ENCODE measurements around the gene PRKAG2. TPM values are rescaled to one million over a fixed set of nuclear protein-coding genes. Genes with fewer than 3 reads are reported as not detected.

PRKAG2 gene
- total RNA-seq, 4 donors from 2014 or later = 38.8 to 94.4 (median 73.2) TPM

- H3K36me3 ChIP-seq = no peaks in the 10 kb centered on the region
- no peak overlapping the region for H3K4me3 ChIP-seq
- H3K9me3 ChIP-seq = no peaks in the 10 kb centered on the region
- no peak for DNase-seq
- no peak for TF ChIP-seq POLR2A (IDR thresholded peaks at IDR 0.05)
- TF ChIP-seq, protein P1, sequence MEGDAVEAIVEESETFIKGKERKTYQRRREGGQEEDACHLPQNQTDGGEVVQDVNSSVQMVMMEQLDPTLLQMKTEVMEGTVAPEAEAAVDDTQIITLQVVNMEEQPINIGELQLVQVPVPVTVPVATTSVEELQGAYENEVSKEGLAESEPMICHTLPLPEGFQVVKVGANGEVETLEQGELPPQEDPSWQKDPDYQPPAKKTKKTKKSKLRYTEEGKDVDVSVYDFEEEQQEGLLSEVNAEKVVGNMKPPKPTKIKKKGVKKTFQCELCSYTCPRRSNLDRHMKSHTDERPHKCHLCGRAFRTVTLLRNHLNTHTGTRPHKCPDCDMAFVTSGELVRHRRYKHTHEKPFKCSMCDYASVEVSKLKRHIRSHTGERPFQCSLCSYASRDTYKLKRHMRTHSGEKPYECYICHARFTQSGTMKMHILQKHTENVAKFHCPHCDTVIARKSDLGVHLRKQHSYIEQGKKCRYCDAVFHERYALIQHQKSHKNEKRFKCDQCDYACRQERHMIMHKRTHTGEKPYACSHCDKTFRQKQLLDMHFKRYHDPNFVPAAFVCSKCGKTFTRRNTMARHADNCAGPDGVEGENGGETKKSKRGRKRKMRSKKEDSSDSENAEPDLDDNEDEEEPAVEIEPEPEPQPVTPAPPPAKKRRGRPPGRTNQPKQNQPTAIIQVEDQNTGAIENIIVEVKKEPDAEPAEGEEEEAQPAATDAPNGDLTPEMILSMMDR (IDR thresholded peaks at IDR 0.05) = no peak
- no peak overlapping the region for H3K27ac ChIP-seq
- H3K4me1 ChIP-seq = peaks cover 0 to 14% (median 4%) of the 10 kb centered on the region in 4 donors
- H3K27me3 ChIP-seq = no peaks in the 10 kb centered on the region
Measured at GRCh38 chr7:151724920-151725584, 151.9 kb downstream of the PRKAG2 start.

GRCh38 chr7:151724250-151724915 lies 152.5 kb downstream of the PRKAG2 start:
- H3K4me1 ChIP-seq = peaks cover 0 to 14% (median 4%) of the 10 kb centered on the region in 4 donors
- no peaks in the 10 kb centered on the region for H3K36me3 ChIP-seq
- no peak for DNase-seq

GRCh38 chr7:151723321-151723720 lies 153.6 kb downstream of the PRKAG2 start:
- H3K36me3 ChIP-seq = no peaks in the 10 kb centered on the region
- peaks cover 0 to 14% (median 4%) of the 10 kb centered on the region in 4 donors for H3K4me1 ChIP-seq

More at GRCh38 chr7:151724250-151724915, 152.5 kb downstream of the PRKAG2 start:
- H3K27me3 ChIP-seq = no peaks in the 10 kb centered on the region
- no peaks in the 10 kb centered on the region for H3K9me3 ChIP-seq
- TF ChIP-seq, protein P1 (IDR thresholded peaks at IDR 0.05) = no peak
- no peak for TF ChIP-seq POLR2A (IDR thresholded peaks at IDR 0.05)
- H3K4me3 ChIP-seq = no peak overlapping the region
- no peak overlapping the region for H3K27ac ChIP-seq

DNA sequence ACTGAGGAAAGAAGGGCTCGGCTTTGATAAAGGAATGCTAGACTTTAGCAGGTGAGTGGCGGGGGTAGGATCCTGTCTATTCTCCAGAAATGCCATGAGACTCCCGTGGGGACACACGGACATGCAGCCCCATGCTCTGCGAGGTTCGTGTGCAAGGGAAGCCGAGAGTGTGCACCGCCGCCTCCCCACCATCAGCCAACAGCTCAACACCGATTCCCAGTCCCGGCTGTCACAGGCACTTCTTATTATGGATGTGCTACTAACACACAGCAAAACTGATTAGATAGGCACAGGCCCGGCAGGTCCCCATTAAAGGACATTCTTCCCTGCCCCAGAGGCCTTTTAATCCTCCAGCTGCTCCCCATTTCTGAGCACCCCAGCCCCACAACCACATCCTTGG lies 154.4 kb downstream of the PRKAG2 start:
- Histone ChIP-seq H3K4me3 (no peak overlapping the region), H3K27ac (no peak overlapping the region), H3K27me3 (no peaks in the 10 kb centered on the region), H3K36me3 (no peaks in the 10 kb centered on the region), H3K9me3 (no peaks in the 10 kb centered on the region), H3K4me1 (peaks cover 0 to 6% (median 0%) of the 10 kb centered on the region in 4 donors)
- TF ChIP-seq, protein P1 (IDR thresholded peaks at IDR 0.05) = no peak
- no peak for TF ChIP-seq POLR2A (IDR thresholded peaks at IDR 0.05)
- no peak for DNase-seq

More at GRCh38 chr7:151723321-151723720, 153.6 kb downstream of the PRKAG2 start:
- H3K27ac ChIP-seq = no peak overlapping the region
- no peak for DNase-seq
- no peaks in the 10 kb centered on the region for H3K27me3 ChIP-seq
- TF ChIP-seq, protein P1 (IDR thresholded peaks at IDR 0.05) = no peak
- TF ChIP-seq POLR2A (IDR thresholded peaks at IDR 0.05) = no peak
- H3K9me3 ChIP-seq = no peaks in the 10 kb centered on the region
- no peak overlapping the region for H3K4me3 ChIP-seq

DNA sequence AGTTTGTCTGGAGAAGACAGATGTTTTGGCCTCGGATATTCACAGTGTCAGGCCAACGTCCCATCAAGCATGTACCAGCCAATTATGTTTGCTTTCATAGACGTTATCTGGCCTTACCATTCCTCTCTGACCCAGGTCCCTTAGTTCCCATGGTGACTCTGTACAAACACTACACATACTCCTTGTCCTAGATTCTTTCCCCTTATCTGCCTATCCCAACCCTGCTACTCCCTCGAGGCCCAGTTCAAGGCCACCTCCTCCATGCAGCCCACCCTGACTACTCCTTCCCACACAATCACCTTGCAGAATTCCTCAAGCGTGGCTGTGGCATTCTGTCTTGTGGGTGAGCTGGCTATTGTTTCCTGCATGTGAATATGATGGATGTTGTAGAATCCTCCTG lies 155.2 kb downstream of the PRKAG2 start:
- H3K36me3 ChIP-seq = no peaks in the 10 kb centered on the region
- no peak for DNase-seq

More for the DNA sequence above, 155.2 kb downstream of the PRKAG2 start:
- H3K4me1 ChIP-seq = peaks cover 0 to under 1% (median 0%) of the 10 kb centered on the region in 4 donors
- no peak for TF ChIP-seq POLR2A (IDR thresholded peaks at IDR 0.05)
- TF ChIP-seq, protein P1 (IDR thresholded peaks at IDR 0.05) = no peak
- no peaks in the 10 kb centered on the region for H3K27me3 ChIP-seq
- H3K9me3 ChIP-seq = no peaks in the 10 kb centered on the region
- no peak overlapping the region for H3K27ac ChIP-seq
- no peak overlapping the region for H3K4me3 ChIP-seq

Measured in Peyer's patch (tissue), 4 donors.